ENCODE data around the gene SMURF1. TPM values are rescaled to one million over a fixed set of nuclear protein-coding genes. Genes with fewer than 3 reads are reported as not detected.

The SMURF1 gene
- total RNA-seq, 1 experiment from 2014 or later: 16.7 TPM

GRCh38 chr7:99096124-99096887, 47.6 kb downstream of the SMURF1 start:
- no peak for DNase-seq
- H3K9ac ChIP-seq (ENCODE audit: low read length): no peak overlapping the region
- H3K4me2 ChIP-seq (ENCODE audit: low read depth, low read length, poor library complexity, severe bottlenecking): peak overlapping the region; percentile 1
- no peaks in the 10 kb centered on the region for H3K27me3 ChIP-seq (ENCODE audit: low read length)
- peaks cover 21% of the 10 kb centered on the region; the same call in 1 of the 2 replicates for H3K36me3 ChIP-seq (ENCODE audit: insufficient read depth, low read length)
- H3K79me2 ChIP-seq (ENCODE audit: low read length): peaks cover 98% of the 10 kb centered on the region
- H3K9me3 ChIP-seq (ENCODE audit: low read length): no peaks in the 10 kb centered on the region
- no peaks in the 10 kb centered on the region for H3K9me2 ChIP-seq (replicated peaks; ENCODE audit: insufficient read depth, low read length)
- no peaks in the 10 kb centered on the region for H4K20me1 ChIP-seq (ENCODE audit: insufficient read depth, low read depth, low read length)
- H2AFZ ChIP-seq (ENCODE audit: low read length): no peak overlapping the region
- H3K4me3 ChIP-seq (ENCODE audit: low read length): no peak overlapping the region
- peaks cover 71% of the 10 kb centered on the region for H3K4me1 ChIP-seq (ENCODE audit: low read length)
- peak overlapping the region; percentile 64 for H3K27ac ChIP-seq (ENCODE audit: low read length)

DNA sequence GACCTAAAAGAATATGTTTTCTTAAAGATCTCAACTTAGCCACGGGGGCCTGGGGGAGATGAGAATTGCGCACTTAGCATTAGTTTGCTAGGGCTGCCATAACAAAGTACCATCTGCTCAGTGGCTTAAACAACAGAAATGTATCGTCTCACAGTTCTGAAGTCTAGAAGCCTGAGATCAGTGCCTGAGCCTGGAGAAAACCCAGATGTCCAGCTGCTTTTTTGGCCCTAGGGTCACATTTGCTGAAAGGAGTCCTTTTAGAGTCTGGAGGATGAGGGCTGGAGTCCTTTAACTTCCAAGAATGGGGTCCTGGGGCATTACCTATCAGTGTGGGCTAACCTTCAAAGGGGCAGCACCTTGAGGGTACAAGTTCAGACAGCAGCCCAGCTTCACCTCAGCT, 48.2 kb downstream of the SMURF1 start:
- H3K4me1 ChIP-seq (ENCODE audit: low read length): peaks cover 68% of the 10 kb centered on the region
- no peaks in the 10 kb centered on the region for H3K9me2 ChIP-seq (replicated peaks; ENCODE audit: insufficient read depth, low read length)
- H3K9ac ChIP-seq (ENCODE audit: low read length): no peak overlapping the region
- no peak for DNase-seq
- peak overlapping the region; percentile 64 for H3K27ac ChIP-seq (ENCODE audit: low read length)
- peaks cover 98% of the 10 kb centered on the region for H3K79me2 ChIP-seq (ENCODE audit: low read length)
- H3K4me2 ChIP-seq (ENCODE audit: low read depth, low read length, poor library complexity, severe bottlenecking): no peak overlapping the region
- no peaks in the 10 kb centered on the region for H4K20me1 ChIP-seq (ENCODE audit: insufficient read depth, low read depth, low read length)
- no peaks in the 10 kb centered on the region for H3K27me3 ChIP-seq (ENCODE audit: low read length)
- H3K9me3 ChIP-seq (ENCODE audit: low read length): no peaks in the 10 kb centered on the region
- H3K4me3 ChIP-seq (ENCODE audit: low read length): no peak overlapping the region
- no peak overlapping the region for H2AFZ ChIP-seq (ENCODE audit: low read length)
- H3K36me3 ChIP-seq (ENCODE audit: insufficient read depth, low read length): peaks cover 17% of the 10 kb centered on the region; the same call in 1 of the 2 replicates

DNA sequence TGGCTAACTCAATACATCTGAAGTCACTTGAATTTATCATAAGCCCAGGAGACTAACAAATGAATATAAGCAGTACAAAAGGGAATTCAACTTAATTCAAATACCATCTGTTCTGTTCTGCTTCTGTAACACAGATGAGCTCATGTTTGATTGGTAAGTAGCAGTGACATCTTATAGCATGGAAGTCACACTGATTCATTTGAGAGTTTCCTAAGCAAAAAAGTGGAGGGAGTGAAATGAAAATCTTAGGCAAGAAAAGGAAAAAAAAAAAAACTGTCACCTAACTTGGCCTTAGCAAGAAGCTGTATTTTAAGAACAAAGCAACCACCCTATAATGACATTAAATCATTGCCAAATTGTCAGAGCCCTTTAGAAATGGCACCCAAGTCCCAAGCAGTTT, 49.5 kb downstream of the SMURF1 start:
- Histone ChIP-seq H2AFZ (ENCODE audit: low read length) (no peak overlapping the region), H3K9me2 (replicated peaks; ENCODE audit: insufficient read depth, low read length) (no peaks in the 10 kb centered on the region), H3K4me2 (ENCODE audit: low read depth, low read length, poor library complexity, severe bottlenecking) (peak overlapping the region; percentile 14), H3K4me3 (ENCODE audit: low read length) (no peak overlapping the region), H3K9me3 (ENCODE audit: low read length) (no peaks in the 10 kb centered on the region), H3K4me1 (ENCODE audit: low read length) (peaks cover 57% of the 10 kb centered on the region), H3K27ac (ENCODE audit: low read length) (peak overlapping the region; percentile 67), H3K36me3 (ENCODE audit: insufficient read depth, low read length) (0 out of 2 replicates have a peak, but pooled peaks cover 14% of the 10 kb centered on the region), H4K20me1 (ENCODE audit: insufficient read depth, low read depth, low read length) (no peaks in the 10 kb centered on the region), H3K9ac (ENCODE audit: low read length) (no peak overlapping the region), H3K27me3 (ENCODE audit: low read length) (no peaks in the 10 kb centered on the region), H3K79me2 (ENCODE audit: low read length) (peaks cover 98% of the 10 kb centered on the region)
- peak; percentile 62 for DNase-seq

GRCh38 chr7:99092064-99092720, 51.7 kb downstream of the SMURF1 start:
- Histone ChIP-seq H3K4me3 (ENCODE audit: low read length) (no peak overlapping the region), H3K9ac (ENCODE audit: low read length) (no peak overlapping the region), H3K27me3 (ENCODE audit: low read length) (no peaks in the 10 kb centered on the region), H3K4me2 (ENCODE audit: low read depth, low read length, poor library complexity, severe bottlenecking) (no peak overlapping the region), H3K79me2 (ENCODE audit: low read length) (peaks cover 98% of the 10 kb centered on the region), H3K36me3 (ENCODE audit: insufficient read depth, low read length) (0 out of 2 replicates have a peak, but pooled peaks cover 10% of the 10 kb centered on the region), H2AFZ (ENCODE audit: low read length) (no peak overlapping the region), H3K9me2 (replicated peaks; ENCODE audit: insufficient read depth, low read length) (no peaks in the 10 kb centered on the region), H4K20me1 (ENCODE audit: insufficient read depth, low read depth, low read length) (no peaks in the 10 kb centered on the region), H3K27ac (ENCODE audit: low read length) (no peak overlapping the region), H3K4me1 (ENCODE audit: low read length) (peaks cover 35% of the 10 kb centered on the region), H3K9me3 (ENCODE audit: low read length) (no peaks in the 10 kb centered on the region)
- DNase-seq: no peak

- no peak overlapping the region for H3K4me3 ChIP-seq (ENCODE audit: low read length)
- H3K27ac ChIP-seq (ENCODE audit: low read length): no peak overlapping the region
- no peak overlapping the region for H2AFZ ChIP-seq (ENCODE audit: low read length)
Observed at GRCh38 chr7:99090771-99091542, 53.0 kb downstream of the SMURF1 start.

GRCh38 chr7:99089914-99090629, 53.8 kb downstream of the SMURF1 start:
- Histone ChIP-seq H3K9ac (ENCODE audit: low read length) (no peak overlapping the region), H3K27me3 (ENCODE audit: low read length) (no peaks in the 10 kb centered on the region)

More at GRCh38 chr7:99090771-99091542, 53.0 kb downstream of the SMURF1 start:
- 0 out of 2 replicates have a peak, but pooled peaks cover 15% of the 10 kb centered on the region for H3K36me3 ChIP-seq (ENCODE audit: insufficient read depth, low read length)
- no peaks in the 10 kb centered on the region for H4K20me1 ChIP-seq (ENCODE audit: insufficient read depth, low read depth, low read length)
- DNase-seq: no peak
- no peak overlapping the region for H3K4me2 ChIP-seq (ENCODE audit: low read depth, low read length, poor library complexity, severe bottlenecking)
- peaks cover 98% of the 10 kb centered on the region for H3K79me2 ChIP-seq (ENCODE audit: low read length)
- no peaks in the 10 kb centered on the region for H3K27me3 ChIP-seq (ENCODE audit: low read length)
- H3K9me2 ChIP-seq (replicated peaks; ENCODE audit: insufficient read depth, low read length): no peaks in the 10 kb centered on the region
- H3K9me3 ChIP-seq (ENCODE audit: low read length): no peaks in the 10 kb centered on the region
- H3K4me1 ChIP-seq (ENCODE audit: low read length): peaks cover 23% of the 10 kb centered on the region
- no peak overlapping the region for H3K9ac ChIP-seq (ENCODE audit: low read length)

DNA sequence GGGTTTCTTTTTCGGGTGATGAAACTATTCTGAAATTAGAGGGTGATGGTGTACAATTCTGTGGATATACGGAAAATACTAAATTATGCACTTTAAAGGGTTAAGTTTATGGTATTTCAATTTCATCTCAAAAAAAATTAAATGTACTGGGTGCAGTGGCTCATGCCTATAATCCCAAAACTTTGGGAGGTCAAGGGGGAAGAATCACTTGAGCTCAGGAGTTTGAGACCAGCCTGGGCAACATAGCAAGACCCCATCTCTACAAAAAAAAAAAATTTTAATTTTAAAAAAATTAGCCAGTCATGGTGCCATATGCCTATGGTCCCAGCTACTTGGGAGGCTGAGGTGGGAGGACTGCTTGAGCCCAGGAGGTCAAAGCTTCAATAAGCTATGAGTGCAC, 57.0 kb downstream of the SMURF1 start:
- no peak overlapping the region for H3K4me2 ChIP-seq (ENCODE audit: low read depth, low read length, poor library complexity, severe bottlenecking)
- no peak overlapping the region for H3K4me3 ChIP-seq (ENCODE audit: low read length)
- H3K4me1 ChIP-seq (ENCODE audit: low read length): peaks cover 18% of the 10 kb centered on the region
- H2AFZ ChIP-seq (ENCODE audit: low read length): no peak overlapping the region
- H3K9me3 ChIP-seq (ENCODE audit: low read length): no peaks in the 10 kb centered on the region
- no peaks in the 10 kb centered on the region for H3K9me2 ChIP-seq (replicated peaks; ENCODE audit: insufficient read depth, low read length)
- 0 out of 2 replicates have a peak, but pooled peaks cover 8% of the 10 kb centered on the region for H3K36me3 ChIP-seq (ENCODE audit: insufficient read depth, low read length)
- H3K79me2 ChIP-seq (ENCODE audit: low read length): peaks cover 95% of the 10 kb centered on the region
- no peak for DNase-seq
- no peak overlapping the region for H3K27ac ChIP-seq (ENCODE audit: low read length)
- H4K20me1 ChIP-seq (ENCODE audit: insufficient read depth, low read depth, low read length): no peaks in the 10 kb centered on the region
- no peak overlapping the region for H3K9ac ChIP-seq (ENCODE audit: low read length)
- H3K27me3 ChIP-seq (ENCODE audit: low read length): no peaks in the 10 kb centered on the region

More at GRCh38 chr7:99089914-99090629, 53.8 kb downstream of the SMURF1 start:
- H3K79me2 ChIP-seq (ENCODE audit: low read length): peaks cover 97% of the 10 kb centered on the region
- 0 out of 2 replicates have a peak, but pooled peaks cover 15% of the 10 kb centered on the region for H3K36me3 ChIP-seq (ENCODE audit: insufficient read depth, low read length)
- no peak overlapping the region for H3K27ac ChIP-seq (ENCODE audit: low read length)
- H3K4me3 ChIP-seq (ENCODE audit: low read length): no peak overlapping the region
- H3K4me1 ChIP-seq (ENCODE audit: low read length): peaks cover 14% of the 10 kb centered on the region
- no peaks in the 10 kb centered on the region for H4K20me1 ChIP-seq (ENCODE audit: insufficient read depth, low read depth, low read length)
- no peaks in the 10 kb centered on the region for H3K9me2 ChIP-seq (replicated peaks; ENCODE audit: insufficient read depth, low read length)
- DNase-seq: no peak
- H3K4me2 ChIP-seq (ENCODE audit: low read depth, low read length, poor library complexity, severe bottlenecking): no peak overlapping the region
- H3K9me3 ChIP-seq (ENCODE audit: low read length): no peaks in the 10 kb centered on the region
- no peak overlapping the region for H2AFZ ChIP-seq (ENCODE audit: low read length)

All from Karpas-422 (cell line).